KOPT-K1 (cell line): ENCODE measurements around the gene MTHFSD.
A peak's percentile ranks its signal among the peaks of the same experiment; 100 is the strongest.

Experiments
- H3K27ac ChIP-seq: fragments of 200-600 bp; sonication (generic); 2 replicates; pipeline ENCODE4 v1.5.1; 2016; ENCODE audit warnings: antibody characterized with exemption, mild to moderate bottlenecking, low read depth, low read length; ENCODE audit not compliant: poor library complexity, severe bottlenecking
- H3K36me3 ChIP-seq: fragments of 200-600 bp; sonication (generic); 2 replicates; pipeline ENCODE4 v1.5.1; 2017; ENCODE audit warnings: antibody characterized with exemption, mild to moderate bottlenecking, low read length, moderate library complexity; ENCODE audit not compliant: insufficient read depth
- H3K9me3 ChIP-seq: fragments of 200-600 bp; sonication (generic); 2 replicates; pipeline ENCODE4 v1.5.1; 2017; ENCODE audit warnings: antibody characterized with exemption, low read length, mild to moderate bottlenecking; ENCODE audit not compliant: insufficient read depth, poor library complexity, severe bottlenecking

MTHFSD gene, protein sequence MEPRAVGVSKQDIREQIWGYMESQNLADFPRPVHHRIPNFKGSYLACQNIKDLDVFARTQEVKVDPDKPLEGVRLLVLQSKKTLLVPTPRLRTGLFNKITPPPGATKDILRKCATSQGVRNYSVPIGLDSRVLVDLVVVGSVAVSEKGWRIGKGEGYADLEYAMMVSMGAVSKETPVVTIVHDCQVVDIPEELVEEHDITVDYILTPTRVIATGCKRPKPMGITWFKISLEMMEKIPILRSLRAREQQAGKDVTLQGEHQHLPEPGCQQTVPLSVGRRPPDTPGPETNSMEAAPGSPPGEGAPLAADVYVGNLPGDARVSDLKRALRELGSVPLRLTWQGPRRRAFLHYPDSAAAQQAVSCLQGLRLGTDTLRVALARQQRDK

DNA sequence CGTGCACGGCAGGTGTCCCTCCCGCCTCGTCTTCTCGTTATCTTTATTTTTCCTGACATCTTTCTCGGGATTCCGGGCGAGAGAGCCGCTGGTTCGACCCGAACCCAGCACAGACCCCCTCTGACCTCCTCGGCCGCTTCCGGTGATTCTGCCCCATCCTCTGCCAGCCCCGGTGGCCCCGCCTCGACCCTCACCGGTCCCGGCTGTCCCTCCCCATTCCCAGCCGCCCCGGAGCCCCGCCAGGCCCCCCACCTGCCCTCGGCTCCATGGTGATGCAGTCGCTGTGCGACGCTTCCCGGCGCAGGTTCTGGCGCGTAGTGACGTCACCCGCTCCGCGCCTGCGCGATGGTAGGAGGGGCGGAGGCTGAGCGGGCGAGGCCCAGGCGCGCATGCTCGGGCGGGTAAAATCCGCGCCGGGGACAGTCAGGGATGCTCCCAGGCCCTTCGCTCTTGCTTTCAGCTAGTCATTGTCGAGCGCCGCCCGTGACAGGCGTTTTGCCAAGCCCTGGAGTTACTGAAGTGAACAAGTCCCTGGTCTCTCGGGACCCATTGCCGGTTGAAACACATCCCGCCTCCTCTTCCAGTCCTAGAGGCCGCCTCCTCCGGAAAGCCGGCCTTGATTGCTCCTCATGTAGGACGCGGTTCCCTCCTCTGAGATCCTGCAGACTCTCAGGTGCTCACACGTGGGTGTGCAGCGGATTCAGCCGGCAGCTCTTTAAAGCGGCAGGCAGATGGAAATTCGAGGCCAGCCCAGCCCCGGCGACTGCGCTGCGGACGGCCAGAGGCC, at the start of gene MTHFSD:
Gene MTHFSD, minus strand, starts transcription at position 319 of the 787 bp plus-strand sequence. Its CDS starts 51 bp downstream, at position 268.
- Histone ChIP-seq H3K27ac (peak within 1 kb of the TSS; percentile 74), H3K9me3 (no peaks in the 10 kb centered on the region), H3K36me3 (peaks cover 12% of the 10 kb centered on the region; the same call in 1 of the 2 replicates)

DNA sequence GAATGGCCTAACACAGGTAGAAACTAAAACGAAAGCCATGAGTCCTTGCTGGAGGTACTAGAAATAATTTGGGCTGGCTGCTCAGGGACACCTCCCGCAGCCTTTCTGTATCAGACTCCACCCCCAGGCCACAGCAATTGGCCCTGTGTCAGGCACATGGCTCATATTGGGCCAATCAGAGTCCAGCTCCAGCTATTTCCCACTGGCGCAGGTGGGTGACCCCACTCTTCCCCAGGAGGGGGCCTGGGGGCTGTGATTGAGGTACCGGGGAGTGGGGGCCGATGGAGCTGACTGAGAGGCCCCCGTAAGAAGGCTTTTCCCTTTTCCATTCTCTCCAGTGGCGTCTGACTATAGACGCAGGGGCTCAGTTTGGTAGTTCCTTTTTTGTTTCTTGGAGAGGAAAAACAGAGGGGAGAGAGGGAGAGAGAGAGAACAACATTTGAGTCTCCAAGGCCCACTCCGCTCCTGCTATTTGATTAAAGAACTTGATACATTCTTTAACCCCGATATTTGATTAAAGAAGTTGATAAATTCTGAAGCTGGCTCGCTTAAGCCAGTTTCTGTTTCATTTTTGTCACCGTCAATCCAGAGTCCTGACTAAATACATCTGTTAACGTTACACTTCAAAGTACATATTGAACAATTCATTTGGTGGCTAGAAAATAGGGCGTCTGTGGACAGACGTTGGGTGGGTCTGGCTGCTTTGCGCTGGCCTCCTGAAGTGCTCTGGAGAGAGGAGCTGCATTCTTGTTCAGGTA, 49.6 kb upstream of the MTHFSD start:
- no peaks in the 10 kb centered on the region for H3K36me3 ChIP-seq
- H3K9me3 ChIP-seq = no peaks in the 10 kb centered on the region
- peak overlapping the region; percentile 38 for H3K27ac ChIP-seq

DNA sequence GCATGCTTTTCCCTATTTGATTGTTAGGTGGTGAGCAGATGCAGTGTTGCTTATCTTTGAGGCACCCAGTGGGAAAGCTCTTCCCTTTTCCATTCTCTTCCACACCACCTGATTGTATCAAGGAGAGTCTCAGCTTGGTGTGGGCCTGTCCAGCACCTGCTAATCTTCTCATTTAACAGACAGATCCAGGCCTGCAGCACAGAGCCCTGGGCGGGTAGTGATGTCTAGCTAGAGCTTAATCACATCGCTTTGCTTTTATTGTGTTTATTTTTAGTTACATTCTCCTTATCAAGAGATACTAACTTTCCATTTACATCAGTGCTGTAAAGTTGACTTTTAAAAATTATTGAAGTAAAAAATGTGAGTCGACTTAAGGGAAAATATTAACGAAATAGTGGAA, 47.5 kb upstream of the MTHFSD start:
- no peak overlapping the region for H3K27ac ChIP-seq
- no peaks in the 10 kb centered on the region for H3K36me3 ChIP-seq
- H3K9me3 ChIP-seq = no peaks in the 10 kb centered on the region

DNA sequence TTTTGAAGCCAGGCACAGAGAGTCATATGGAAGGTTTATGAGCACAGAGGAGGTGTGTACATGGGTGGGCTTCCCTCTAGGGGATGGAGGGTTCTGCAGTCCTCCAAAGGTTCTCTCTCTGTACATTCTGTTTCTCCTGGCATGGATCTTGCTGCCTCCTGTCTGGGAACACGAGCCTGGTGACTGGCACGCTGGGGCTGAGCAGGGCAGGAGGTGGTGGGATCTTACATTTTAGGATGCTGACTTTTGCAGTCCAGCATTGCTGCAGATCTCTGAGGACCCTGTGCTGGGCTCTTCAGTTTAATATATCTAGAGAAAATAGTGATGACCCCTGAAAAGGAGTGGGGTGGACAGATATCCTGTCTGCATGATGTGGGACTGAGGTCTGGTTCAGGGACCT, 46.3 kb upstream of the MTHFSD start:
- Histone ChIP-seq H3K27ac (no peak overlapping the region), H3K36me3 (no peaks in the 10 kb centered on the region), H3K9me3 (no peaks in the 10 kb centered on the region)

DNA sequence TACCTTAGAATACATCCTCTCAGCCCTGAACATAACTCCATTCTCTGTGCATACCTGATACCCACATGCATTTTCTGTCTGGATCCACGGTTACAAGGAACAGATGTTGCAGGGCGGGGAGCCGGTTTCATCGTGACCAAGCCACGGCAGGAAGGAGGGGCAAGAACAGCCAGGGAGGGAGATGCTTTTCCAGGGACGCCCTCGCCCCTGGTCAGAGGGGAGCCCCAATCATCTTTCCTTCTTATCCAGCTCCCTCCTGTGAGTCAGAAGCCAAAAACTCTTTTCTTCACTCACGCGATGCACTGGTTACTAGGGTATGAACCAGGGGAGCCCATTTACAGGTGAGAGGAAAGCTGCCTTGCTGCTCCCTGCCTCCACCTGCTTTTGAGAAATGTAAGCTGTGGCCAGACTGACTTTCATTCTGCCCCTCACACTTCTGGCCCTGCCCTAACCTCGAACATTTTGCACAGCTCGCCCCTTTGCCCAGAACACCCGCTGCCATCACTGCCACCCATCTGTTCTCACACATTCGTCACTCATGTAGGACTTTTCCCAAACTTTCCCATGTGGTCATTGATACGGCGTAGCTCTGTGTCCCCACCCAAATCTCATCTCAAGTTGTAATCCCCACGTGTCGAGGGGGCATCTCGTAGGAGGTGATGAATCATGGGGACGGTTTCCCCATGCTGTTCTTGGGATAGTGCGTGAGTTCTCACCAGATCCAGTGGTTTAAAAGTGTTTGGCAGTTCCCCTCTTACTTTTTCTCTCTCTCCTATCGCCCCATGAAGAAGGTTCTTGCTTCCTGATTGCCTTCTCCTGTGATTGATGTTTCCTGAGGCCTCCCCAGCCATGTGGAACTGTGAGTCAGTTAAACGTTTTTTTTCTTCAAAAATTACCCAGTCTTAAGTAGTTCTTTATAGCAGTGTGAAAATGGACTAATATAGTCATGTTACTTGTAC, 43.9 kb upstream of the MTHFSD start:
- Histone ChIP-seq H3K27ac (no peak overlapping the region), H3K36me3 (no peaks in the 10 kb centered on the region), H3K9me3 (no peaks in the 10 kb centered on the region)

DNA sequence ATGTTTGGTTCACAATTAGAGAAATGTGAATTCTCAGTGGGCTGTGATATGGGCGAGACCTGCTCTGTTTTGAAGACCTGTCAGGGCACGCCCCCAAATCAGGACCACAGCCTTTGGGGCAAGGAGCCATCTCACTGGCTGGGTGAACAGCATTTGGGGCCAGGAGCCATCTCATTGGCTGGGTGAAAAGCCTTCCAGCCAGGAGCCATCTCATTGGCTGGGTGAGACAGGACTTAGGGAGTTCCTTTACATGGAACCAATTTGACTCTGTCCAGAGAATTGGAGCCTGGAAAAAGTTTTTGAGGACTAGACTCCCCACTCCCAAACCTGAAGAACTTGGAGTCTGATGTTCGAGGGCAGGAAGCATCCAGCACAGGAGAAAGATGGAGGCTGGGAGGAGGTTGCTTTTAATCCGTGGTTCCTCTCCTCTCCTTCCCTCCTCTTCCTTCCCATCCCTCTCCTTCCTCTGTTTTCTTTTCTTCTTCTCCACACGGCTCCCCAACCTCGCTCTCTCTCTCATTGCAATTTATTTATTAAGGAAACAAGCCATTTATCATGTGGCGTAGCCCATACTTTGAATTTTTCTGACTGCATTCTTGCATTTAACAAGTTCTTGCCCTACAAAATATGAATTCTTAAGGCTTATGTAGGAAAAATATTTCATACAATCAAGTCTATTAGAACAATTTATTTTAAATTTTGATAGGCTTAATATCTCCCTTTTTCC, 43.0 kb upstream of the MTHFSD start:
- no peaks in the 10 kb centered on the region for H3K36me3 ChIP-seq
- H3K27ac ChIP-seq = no peak overlapping the region
- no peaks in the 10 kb centered on the region for H3K9me3 ChIP-seq

DNA sequence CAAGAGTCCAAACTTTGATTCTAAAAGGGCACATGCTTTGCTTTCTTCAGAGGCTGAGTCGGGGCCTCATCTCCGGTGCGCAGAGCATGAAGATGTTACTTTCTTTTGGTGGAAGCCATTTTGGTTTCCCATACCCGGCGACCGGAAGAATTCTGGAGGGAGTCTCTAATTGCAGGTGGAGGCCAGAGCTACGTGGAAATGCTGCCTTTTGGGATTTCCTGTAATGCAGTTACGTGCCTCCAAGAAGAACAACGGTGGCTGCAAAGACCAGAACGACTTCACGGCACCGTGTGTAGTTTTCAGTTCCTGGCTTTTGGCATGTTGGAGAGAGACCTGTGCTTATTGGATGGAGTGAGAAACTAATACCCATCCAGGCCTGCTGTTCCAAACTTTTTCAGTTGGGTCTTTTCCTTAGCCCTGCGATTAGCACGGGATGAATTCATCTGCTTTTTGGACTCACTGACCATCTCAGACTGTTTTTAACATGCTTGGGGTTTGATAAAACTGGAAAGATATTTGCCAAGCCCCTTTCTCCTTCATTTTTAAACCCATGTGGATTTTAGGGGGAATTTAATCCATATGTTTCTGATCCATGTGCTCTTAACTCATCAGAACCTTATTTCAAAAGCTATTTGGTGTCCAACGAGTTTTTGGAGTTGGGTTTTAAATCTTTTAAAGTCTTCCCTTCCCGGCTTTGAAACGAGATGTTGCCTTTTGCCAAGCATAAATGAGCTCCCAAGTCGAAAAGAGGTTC, 42.3 kb upstream of the MTHFSD start:
- no peak overlapping the region for H3K27ac ChIP-seq
- H3K9me3 ChIP-seq = no peaks in the 10 kb centered on the region
- H3K36me3 ChIP-seq = no peaks in the 10 kb centered on the region

DNA sequence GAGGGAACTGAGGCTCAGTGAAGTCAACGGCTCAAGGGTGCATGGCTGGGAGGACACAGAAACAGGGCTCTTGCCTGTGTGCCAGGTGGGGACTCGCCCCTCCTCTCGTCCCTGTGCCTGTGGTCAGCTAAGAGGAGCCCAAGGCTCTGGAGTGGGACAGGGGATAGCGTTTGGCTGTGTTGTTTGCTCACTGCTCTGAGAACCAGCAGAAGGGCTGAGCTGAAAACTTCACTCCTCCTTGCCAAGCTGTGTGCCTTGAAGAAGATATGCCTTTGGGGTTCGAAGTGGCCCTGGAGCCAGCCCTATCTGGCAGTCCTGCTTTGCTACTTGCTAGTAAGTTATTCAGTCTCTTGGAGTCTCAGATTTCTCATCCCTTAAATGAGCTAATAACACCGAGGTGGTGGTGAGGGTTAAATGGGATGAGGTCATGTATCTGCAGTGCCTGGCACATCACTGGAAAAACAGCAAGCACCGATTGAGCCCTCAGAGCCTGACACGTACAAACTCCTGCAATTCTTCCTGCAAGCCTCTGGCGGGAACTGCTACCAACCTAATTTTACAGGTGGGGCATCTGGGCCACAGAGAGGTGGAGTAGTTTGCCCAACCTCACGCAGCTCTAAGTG, 41.1 kb upstream of the MTHFSD start:
- no peaks in the 10 kb centered on the region for H3K9me3 ChIP-seq
- H3K27ac ChIP-seq = no peak overlapping the region
- no peaks in the 10 kb centered on the region for H3K36me3 ChIP-seq

DNA sequence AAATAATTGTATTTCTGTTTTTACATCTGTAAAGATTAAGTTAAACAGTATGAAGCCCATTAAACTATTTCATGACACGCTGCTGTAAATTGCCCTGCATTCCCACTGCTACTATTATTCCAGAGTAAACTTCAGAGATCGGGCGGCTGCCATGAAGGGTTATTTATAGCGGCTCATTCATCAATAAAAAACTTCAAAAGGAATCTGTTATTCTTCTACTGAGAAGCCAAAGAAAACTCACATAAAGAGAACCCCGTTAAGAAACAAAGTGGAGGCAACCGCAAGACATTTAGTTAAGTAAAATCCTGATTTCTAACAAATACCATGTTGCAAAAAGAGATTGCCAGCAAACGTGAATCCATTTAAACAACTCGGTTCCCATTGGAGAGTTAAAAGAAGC, 39.7 kb upstream of the MTHFSD start:
- no peaks in the 10 kb centered on the region for H3K36me3 ChIP-seq
- no peak overlapping the region for H3K27ac ChIP-seq
- H3K9me3 ChIP-seq = no peaks in the 10 kb centered on the region

DNA sequence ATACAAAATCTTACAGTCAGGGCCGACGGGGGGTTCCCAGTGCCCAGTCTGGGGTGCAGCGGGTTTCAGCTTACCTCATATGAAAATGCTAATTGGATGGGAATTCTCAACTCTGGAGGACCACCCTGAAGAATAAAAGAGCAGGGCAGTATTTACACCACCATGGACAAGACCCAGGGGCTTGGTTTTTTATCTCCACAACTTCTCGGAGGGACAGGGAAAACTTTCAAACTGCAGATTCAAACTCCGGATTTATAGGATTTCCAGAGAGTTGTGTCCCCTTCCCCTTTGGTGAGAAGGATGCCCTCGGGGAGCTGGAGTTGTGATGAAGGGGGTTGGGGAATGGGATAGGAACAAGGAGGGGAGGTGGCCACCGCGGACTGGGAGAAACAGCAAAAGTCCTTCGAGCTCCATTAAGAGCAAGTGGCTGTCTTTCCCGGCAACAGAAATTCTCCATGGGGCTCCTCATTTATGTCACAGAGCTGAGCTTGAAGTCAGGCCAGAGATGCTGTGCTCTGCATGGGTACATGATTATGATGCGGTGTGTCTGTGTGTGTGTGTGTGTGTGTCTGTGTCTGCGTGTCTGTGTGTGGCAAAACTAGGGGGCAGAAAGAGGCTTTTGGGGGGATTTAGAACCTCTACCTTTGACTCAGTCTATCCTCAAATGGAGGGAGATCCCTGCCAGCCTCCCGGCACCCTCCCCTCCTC, 39.0 kb upstream of the MTHFSD start:
- no peaks in the 10 kb centered on the region for H3K9me3 ChIP-seq
- no peak overlapping the region for H3K27ac ChIP-seq
- no peaks in the 10 kb centered on the region for H3K36me3 ChIP-seq

DNA sequence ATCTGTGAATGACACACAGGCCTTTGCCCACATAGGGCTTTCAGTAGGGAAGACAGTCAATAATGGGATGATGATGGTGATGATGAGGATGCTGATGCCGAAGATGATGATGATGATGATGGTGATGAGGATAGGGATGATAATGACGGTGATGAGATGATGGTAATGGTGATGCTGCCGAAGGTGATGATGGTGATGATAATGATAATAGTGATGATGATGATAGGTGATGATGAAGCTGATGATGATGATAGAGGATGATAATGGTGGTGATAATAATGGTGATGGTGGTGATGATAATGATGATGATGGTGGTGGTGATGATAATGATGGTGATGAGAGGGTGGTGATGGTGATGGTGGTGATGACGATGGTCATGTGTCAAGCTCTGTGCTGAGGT, 36.2 kb upstream of the MTHFSD start:
- H3K36me3 ChIP-seq = no peaks in the 10 kb centered on the region
- no peaks in the 10 kb centered on the region for H3K9me3 ChIP-seq
- no peak overlapping the region for H3K27ac ChIP-seq

DNA sequence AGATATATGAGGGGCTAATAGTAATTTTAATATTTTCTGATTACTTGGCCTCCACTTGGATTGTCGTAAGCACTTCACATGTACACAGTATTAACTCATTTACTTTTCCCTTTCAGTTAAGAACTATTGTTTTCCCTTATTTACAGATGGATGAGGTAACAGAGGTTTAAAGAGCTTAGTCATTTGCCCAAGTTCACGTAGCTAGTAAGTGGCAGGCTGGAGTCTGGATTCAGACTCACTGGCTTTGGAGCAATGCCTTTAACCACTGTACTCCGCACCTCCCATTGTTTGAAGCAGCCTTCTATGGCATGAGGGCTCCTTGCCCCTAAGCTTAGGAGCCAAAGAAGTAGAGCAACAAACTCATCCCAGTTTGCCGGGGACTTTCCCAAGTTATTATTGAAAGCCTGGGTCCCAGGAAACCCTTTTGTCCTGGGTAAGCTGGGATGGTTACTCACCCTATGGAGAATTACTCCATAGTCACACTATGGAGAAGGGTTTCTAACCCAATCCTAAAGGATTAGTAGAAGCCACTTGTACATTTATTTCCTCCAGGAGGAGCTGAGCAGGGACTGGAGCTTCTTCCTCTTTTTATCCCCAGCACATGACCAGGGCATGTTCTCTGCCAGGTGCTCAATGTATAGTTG, 35.6 kb upstream of the MTHFSD start:
- Histone ChIP-seq H3K27ac (no peak overlapping the region), H3K9me3 (no peaks in the 10 kb centered on the region), H3K36me3 (no peaks in the 10 kb centered on the region)
